Esophagus squamous epithelium (tissue), 5 donors: ENCODE results near the gene INTS1. TPM values are rescaled to one million over a fixed set of nuclear protein-coding genes. Genes with fewer than 3 reads are reported as not detected.

Experiments
- DNase-seq: peaks from one replicate; lab custom pipeline; 2025; lab: John Stamatoyannopoulos, UW
- H3K27ac ChIP-seq, 4 donors: fragments of 200-600 bp; sonication (generic); one replicate each; pipeline ENCODE4 v1.5.1; 2016 to 2019; ENCODE audit warnings: mild to moderate bottlenecking in 1 of 4
- H3K27me3 ChIP-seq, 4 donors: fragments of 200-600 bp; sonication (generic); 1 replicate in 3 of 4; 2 replicates in 1 of 4; pipeline versions ENCODE4 v1.5.1 to v1.6.0; 2017 to 2021; ENCODE audit warnings: antibody characterized with exemption in 1 of 4
- H3K36me3 ChIP-seq, 3 donors: fragments of 200-600 bp; sonication (generic); one replicate each; pipeline ENCODE4 v1.5.1; 2016 to 2019
- H3K4me1 ChIP-seq, 3 donors: fragments of 200-600 bp; sonication (generic); one replicate each; pipeline ENCODE4 v1.5.1; 2017 to 2019
- H3K4me3 ChIP-seq, 4 donors: fragments of 200-600 bp; sonication (generic); 1 replicate in 3 of 4; 2 replicates in 1 of 4; pipeline ENCODE4 v1.5.1; 2016 to 2019; ENCODE audit warnings: mild to moderate bottlenecking in 2 of 4, moderate library complexity in 1 of 4
- H3K9me3 ChIP-seq, 3 donors: fragments of 200-600 bp; sonication (generic); one replicate each; pipeline ENCODE4 v1.5.1; 2016 to 2019
- POLR2A ChIP-seq, 4 donors: fragments of 450-650 bp; IDR thresholded peaks; one replicate each; pipeline ENCODE4 v1.6.1; 2017; ENCODE audit warnings: antibody characterized with exemption in 4 of 4, mild to moderate bottlenecking in 4 of 4, moderate library complexity in 3 of 4
- WGBS, 2 donors: methylation state at CpG; one replicate each; pipeline ENCODE4 v1.1.5; 2018; 5-methylcytosine and 5-hydroxymethylcytosine counted together
- intact Hi-C: fragments of 100-400 bp; cut with DNase I; formaldehyde crosslinking; loops from one replicate; pipeline ENCODE4 v1.15.0; 2022
- total RNA-seq, 4 donors: library from RNA; depleted of rRNA; stranded (reverse); fragments of >200 nt; gene quantifications; one replicate each; pipeline ENCODE4 v1.1.0, GENCODE V29; 2016
- TF ChIP-seq, protein P1 (sequence below), 6 experiments: fragments of 450-650 bp in 4 of 6; fragments of 200-600 bp in 2 of 6; sonication (generic) in 2 of 6; IDR thresholded peaks; one replicate each; pipeline ENCODE4 v1.5.1; 2016 to 2019; ENCODE audit warnings: antibody characterized with exemption in 6 of 6, mild to moderate bottlenecking in 4 of 6, moderate library complexity in 4 of 6
- donor health status: DM: yes; HTN: yes; CAD: no.

Gene INTS1
- total RNA-seq, 4 donors from 2014 or later: 27.8 to 45.3 (median 36.6) TPM

DNA sequence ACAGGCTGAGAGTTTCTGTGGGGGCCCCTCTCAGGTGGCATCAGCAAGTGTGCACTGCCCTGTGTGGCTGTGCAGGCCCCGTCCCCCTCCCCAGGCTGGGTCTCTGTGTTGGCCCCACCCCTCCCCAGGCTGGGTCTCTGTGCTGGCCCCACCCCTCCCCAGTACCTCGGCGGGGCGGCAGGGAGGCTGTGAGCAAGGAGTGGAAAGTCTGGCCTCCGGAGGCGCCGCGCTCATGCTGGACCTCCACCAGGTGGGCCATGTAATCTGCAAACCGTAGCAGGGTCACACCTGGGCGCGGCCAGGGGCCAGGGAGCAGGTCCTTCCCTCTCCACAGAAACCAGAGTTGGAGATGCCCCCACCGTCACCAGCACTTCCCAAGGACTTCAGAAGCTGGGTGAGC, 23.5 kb downstream of the INTS1 start:
- H3K9me3 ChIP-seq: no peaks in the 10 kb centered on the region
- no peaks in the 10 kb centered on the region for H3K27me3 ChIP-seq
- WGBS, 2 donors: 83% methylated on average over 4 of the region's 12 CpGs; no CpG with 5 or more reads in 1 of the 2 donors
- DNase-seq: no peak
- peaks cover 58 to 100% (median 59%) of the 10 kb centered on the region in 3 donors for H3K36me3 ChIP-seq
- H3K4me3 ChIP-seq: no peak overlapping the region
- H3K4me1 ChIP-seq: no peaks in the 10 kb centered on the region
- H3K27ac ChIP-seq: no peak overlapping the region
- TF ChIP-seq, protein P1, sequence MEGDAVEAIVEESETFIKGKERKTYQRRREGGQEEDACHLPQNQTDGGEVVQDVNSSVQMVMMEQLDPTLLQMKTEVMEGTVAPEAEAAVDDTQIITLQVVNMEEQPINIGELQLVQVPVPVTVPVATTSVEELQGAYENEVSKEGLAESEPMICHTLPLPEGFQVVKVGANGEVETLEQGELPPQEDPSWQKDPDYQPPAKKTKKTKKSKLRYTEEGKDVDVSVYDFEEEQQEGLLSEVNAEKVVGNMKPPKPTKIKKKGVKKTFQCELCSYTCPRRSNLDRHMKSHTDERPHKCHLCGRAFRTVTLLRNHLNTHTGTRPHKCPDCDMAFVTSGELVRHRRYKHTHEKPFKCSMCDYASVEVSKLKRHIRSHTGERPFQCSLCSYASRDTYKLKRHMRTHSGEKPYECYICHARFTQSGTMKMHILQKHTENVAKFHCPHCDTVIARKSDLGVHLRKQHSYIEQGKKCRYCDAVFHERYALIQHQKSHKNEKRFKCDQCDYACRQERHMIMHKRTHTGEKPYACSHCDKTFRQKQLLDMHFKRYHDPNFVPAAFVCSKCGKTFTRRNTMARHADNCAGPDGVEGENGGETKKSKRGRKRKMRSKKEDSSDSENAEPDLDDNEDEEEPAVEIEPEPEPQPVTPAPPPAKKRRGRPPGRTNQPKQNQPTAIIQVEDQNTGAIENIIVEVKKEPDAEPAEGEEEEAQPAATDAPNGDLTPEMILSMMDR (IDR thresholded peaks at IDR 0.05): no peak
- no peak for TF ChIP-seq POLR2A (IDR thresholded peaks at IDR 0.05)
- intact Hi-C loops: no loop called here

DNA sequence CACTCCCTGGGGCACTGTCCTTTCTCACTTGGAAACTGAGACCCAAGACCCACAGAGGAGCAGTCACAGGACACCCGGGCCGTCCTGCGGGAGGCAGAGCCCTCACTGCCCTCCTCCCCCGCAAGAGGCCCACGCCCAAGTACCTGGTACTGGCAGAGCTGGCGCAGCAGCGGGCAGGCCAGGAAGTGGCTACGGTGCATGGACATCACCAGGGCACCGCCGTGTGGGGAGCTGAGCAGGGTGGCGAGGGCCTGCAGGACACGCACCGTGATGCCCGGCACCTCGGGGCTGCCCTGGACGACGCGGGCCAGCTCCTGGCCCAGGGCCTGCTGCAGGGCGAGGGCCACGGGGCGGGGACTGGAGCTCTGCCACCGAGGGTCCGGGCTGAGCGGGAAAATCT, 24.9 kb downstream of the INTS1 start:
- H3K27me3 ChIP-seq: no peaks in the 10 kb centered on the region
- peaks cover 48 to 99% (median 49%) of the 10 kb centered on the region in 3 donors for H3K36me3 ChIP-seq
- no peak overlapping the region for H3K4me3 ChIP-seq
- peaks cover 5 to 10% (median 6%) of the 10 kb centered on the region in 3 donors for H3K4me1 ChIP-seq
- no peak for TF ChIP-seq POLR2A (IDR thresholded peaks at IDR 0.05)
- TF ChIP-seq, protein P1 (IDR thresholded peaks at IDR 0.05): no peak
- WGBS, 2 donors: 82 to 100% methylated on average over 2 to 4 of the region's 24 CpGs
- intact Hi-C loops: loop anchor here (10.0 kb wide), 1 partner anchor 254 kb away; no protein-coding TSS in a partner anchor
- no peaks in the 10 kb centered on the region for H3K9me3 ChIP-seq
- no peak overlapping the region for H3K27ac ChIP-seq
- DNase-seq: no peak

DNA sequence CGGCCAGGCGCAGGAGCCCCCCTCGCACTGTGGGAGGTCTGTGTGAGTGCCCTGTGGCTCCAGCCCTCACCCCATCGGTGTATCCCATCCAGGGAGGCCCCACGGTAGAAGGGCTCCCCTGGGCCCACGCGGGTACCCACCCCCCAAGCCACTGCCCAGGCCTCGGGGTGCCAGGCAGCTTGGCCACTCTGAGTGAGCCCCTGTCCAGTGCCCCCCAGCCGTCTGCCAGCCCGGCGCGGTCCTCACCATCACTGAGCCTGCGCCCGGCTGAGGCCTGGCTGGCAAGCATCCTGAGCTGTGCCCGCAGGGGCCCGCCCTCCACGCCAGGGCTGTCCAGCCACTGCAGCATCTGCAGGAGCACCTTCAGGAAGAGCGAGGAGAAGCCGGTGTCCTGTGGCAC, 25.7 kb downstream of the INTS1 start:
- intact Hi-C loops: loop anchor here (10.0 kb wide), 1 partner anchor 254 kb away; no protein-coding TSS in a partner anchor
- H3K36me3 ChIP-seq: peaks cover 43 to 97% (median 45%) of the 10 kb centered on the region in 3 donors
- H3K4me3 ChIP-seq: no peak overlapping the region
- peaks cover 12 to 18% (median 13%) of the 10 kb centered on the region in 3 donors for H3K4me1 ChIP-seq
- no peaks in the 10 kb centered on the region for H3K9me3 ChIP-seq
- H3K27me3 ChIP-seq: no peaks in the 10 kb centered on the region
- TF ChIP-seq, protein P1 (IDR thresholded peaks at IDR 0.05): no peak
- TF ChIP-seq POLR2A (IDR thresholded peaks at IDR 0.05): no peak
- no peak for DNase-seq
- H3K27ac ChIP-seq: no peak overlapping the region
- whole genome bisulfite sequencing, 2 donors: 100% methylated on average over 1 of the region's 19 CpGs; no CpG with 5 or more reads in 1 of the 2 donors

DNA sequence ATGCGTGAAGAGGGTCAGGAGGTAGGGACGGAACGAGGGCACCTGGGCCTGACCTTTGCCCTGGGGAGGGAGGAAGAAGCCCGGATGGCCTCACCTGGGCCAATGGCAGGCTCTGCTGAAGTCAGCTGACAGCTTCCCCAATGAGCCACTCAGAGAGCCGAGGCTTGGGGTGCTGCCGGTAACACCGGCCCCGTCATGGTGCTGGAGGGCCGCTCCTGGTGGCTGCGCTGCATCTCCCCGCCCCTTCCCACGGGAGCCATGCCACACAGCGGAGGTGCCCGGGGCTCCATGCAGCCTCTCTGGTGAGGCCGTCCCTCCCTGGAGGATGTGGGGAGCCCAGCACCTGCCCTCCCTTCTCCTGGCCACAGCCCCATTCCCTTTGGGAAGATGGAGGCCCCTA, 27.3 kb downstream of the INTS1 start:
- Histone ChIP-seq H3K9me3 (no peaks in the 10 kb centered on the region), H3K27me3 (no peaks in the 10 kb centered on the region), H3K27ac (no peak overlapping the region), H3K36me3 (peaks cover 44 to 97% (median 46%) of the 10 kb centered on the region in 3 donors), H3K4me1 (peaks cover 12 to 18% (median 13%) of the 10 kb centered on the region in 3 donors), H3K4me3 (no peak overlapping the region)
- intact Hi-C loops: loop anchor here (10.0 kb wide), 1 partner anchor 252 kb away; no protein-coding TSS in a partner anchor
- TF ChIP-seq POLR2A (IDR thresholded peaks at IDR 0.05): no peak
- TF ChIP-seq, protein P1 (IDR thresholded peaks at IDR 0.05): no peak
- 90% methylated on average over 2 of the region's 15 CpGs; no CpG with 5 or more reads in 1 of the 2 donors for WGBS, 2 donors
- DNase-seq: no peak

DNA sequence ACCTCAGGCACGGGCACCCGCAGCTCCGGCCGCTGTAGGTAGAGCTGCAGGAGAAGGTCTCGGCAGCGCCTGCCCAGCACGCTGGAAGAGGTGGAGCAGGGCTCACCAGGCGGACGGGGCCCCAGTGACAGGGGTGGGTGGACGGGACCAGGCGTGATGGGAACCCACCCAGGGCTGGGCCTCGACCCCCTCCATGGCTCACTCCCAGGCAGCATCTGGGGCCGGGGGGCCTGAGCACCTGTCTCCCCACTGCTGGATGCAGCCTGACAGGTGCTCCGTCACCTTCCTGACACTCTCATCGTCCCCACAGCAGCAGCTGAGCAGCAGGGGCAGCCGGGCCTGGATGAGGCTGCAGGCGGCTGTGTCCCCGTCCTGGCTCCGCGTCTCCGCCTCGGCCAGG, 28.2 kb downstream of the INTS1 start:
- TF ChIP-seq POLR2A (IDR thresholded peaks at IDR 0.05): no peak
- TF ChIP-seq, protein P1 (IDR thresholded peaks at IDR 0.05): no peak

More for the DNA sequence above, 28.2 kb downstream of the INTS1 start:
- Histone ChIP-seq H3K36me3 (peaks cover 42 to 97% (median 49%) of the 10 kb centered on the region in 3 donors), H3K4me3 (no peak overlapping the region), H3K27me3 (no peaks in the 10 kb centered on the region), H3K4me1 (peaks cover 12 to 18% (median 13%) of the 10 kb centered on the region in 3 donors), H3K27ac (no peak overlapping the region), H3K9me3 (no peaks in the 10 kb centered on the region)
- no peak for DNase-seq
- intact Hi-C loops: loop anchor here (10.0 kb wide), 1 partner anchor 251 kb away; no protein-coding TSS in a partner anchor
- 83 to 96% methylated on average over 6 to 8 of the region's 22 CpGs for WGBS, 2 donors
